Keratinocyte (primary cell): Measurements from ENCODE around the gene MRTO4. TPM values are rescaled to one million over a fixed set of nuclear protein-coding genes. Genes with fewer than 3 reads are reported as not detected.
"Not testable (repeated sequence)": the region's sequence is repeated elsewhere in the genome, so short reads cannot be mapped to it uniquely, and the experiment has no call there.

Experiments used
- DNase-seq: peaks from one replicate; pipeline ENCODE4 v3.0.0-alpha.2; 2011; ENCODE audit warnings: low read depth, missing footprints, low spot score
- FAIRE-seq: peaks from 2 replicates; lab custom pipeline; 2011; peaks lifted over from hg19 to GRCh38; lab: Jason Lieb, UNC
- H2AFZ ChIP-seq: 2 replicates; pipeline ENCODE4 v1.6.0; 2012; ENCODE audit warnings: low read length, control low read depth, inconsistent platforms; ENCODE audit not compliant: control insufficient read depth
- H3K27ac ChIP-seq: 2 replicates; pipeline ENCODE4 v1.5.1; 2011; ENCODE audit warnings: low read length; ENCODE audit not compliant: control insufficient read depth, insufficient read depth
- H3K27me3 ChIP-seq: 3 replicates; pipeline ENCODE4 v1.6.0; 2011; ENCODE audit warnings: low read length; ENCODE audit not compliant: control insufficient read depth, insufficient read depth; ENCODE audit errors: extremely low read depth
- H3K36me3 ChIP-seq, 2 experiments: 2 replicates in 1 of 2; 3 replicates in 1 of 2; pipeline ENCODE4 v1.5.1; 2011; ENCODE audit warnings: low read length in 2 of 2, mild to moderate bottlenecking in 1 of 2; ENCODE audit not compliant: control insufficient read depth in 2 of 2, insufficient read depth in 2 of 2; ENCODE audit errors: extremely low read depth in 1 of 2
- H3K4me1 ChIP-seq: 3 replicates; pipeline ENCODE4 v1.5.1; 2011; ENCODE audit warnings: low read length; ENCODE audit not compliant: control insufficient read depth, insufficient read depth; ENCODE audit errors: extremely low read depth
- H3K4me2 ChIP-seq: 3 replicates; pipeline ENCODE4 v1.6.0; 2011; ENCODE audit warnings: low read depth, low read length; ENCODE audit not compliant: control insufficient read depth, insufficient read depth; ENCODE audit errors: extremely low read depth
- H3K4me3 ChIP-seq, 3 experiments: fragments of 200-600 bp in 1 of 3; sonication (generic) in 1 of 3; 2 replicates in 2 of 3; 3 replicates in 1 of 3; pipeline ENCODE4 v1.5.1; 2011 to 2016; ENCODE audit warnings: low read length in 3 of 3, mild to moderate bottlenecking in 3 of 3, control low read depth in 2 of 3, inconsistent platforms in 1 of 3, low read depth in 1 of 3, mixed read lengths in 1 of 3, mixed run types in 1 of 3, moderate library complexity in 1 of 3; ENCODE audit not compliant: control insufficient read depth in 2 of 3, insufficient read depth in 2 of 3; ENCODE audit errors: extremely low read depth in 1 of 3
- H3K79me2 ChIP-seq: 2 replicates; pipeline ENCODE4 v1.6.0; 2012; ENCODE audit warnings: low read length; ENCODE audit not compliant: control insufficient read depth, insufficient read depth
- H3K9ac ChIP-seq: 3 replicates; pipeline ENCODE4 v1.6.0; 2011; ENCODE audit warnings: low read length; ENCODE audit not compliant: control insufficient read depth, insufficient read depth; ENCODE audit errors: extremely low read depth
- H3K9me1 ChIP-seq: 3 replicates; pipeline ENCODE4 v1.6.0; 2011; ENCODE audit warnings: low read length; ENCODE audit not compliant: control insufficient read depth, insufficient read depth; ENCODE audit errors: extremely low read depth
- H3K9me3 ChIP-seq: 2 replicates; pipeline ENCODE4 v1.5.1; 2012; ENCODE audit warnings: low read depth, low read length; ENCODE audit not compliant: control insufficient read depth
- H4K20me1 ChIP-seq: 3 replicates; pipeline ENCODE4 v1.6.0; 2011; ENCODE audit warnings: low read length; ENCODE audit not compliant: control insufficient read depth, insufficient read depth; ENCODE audit errors: extremely low read depth
- CTCF ChIP-seq, 3 experiments: IDR thresholded peaks in 1 of 3; conservative IDR thresholded peaks in 1 of 3; optimal IDR thresholded peaks in 1 of 3; 2 replicates in 2 of 3; 3 replicates in 1 of 3; pipeline versions ENCODE3 to v1.5.1; 2011; ENCODE audit warnings: low read length in 3 of 3, mild to moderate bottlenecking in 3 of 3, moderate library complexity in 2 of 3, control low read depth in 1 of 3, inconsistent platforms in 1 of 3; ENCODE audit not compliant: insufficient read depth in 2 of 3; ENCODE audit errors: extremely low read depth in 1 of 3
- EZH2 ChIP-seq: IDR thresholded peaks from one replicate; pipeline ENCODE4 v1.6.1; 2012; ENCODE audit warnings: inconsistent platforms, mild to moderate bottlenecking, low read length, moderate library complexity
- dilution Hi-C: fragments of 300-500 bp; cut with MboI; formaldehyde crosslinking; loops from one replicate; pipeline ENCODE4 v1.7.0; 2020; ENCODE audit warnings: low sequenced_read_pairs; ENCODE audit not compliant: extremely low pct_ligation_motif_present
- polyA plus RNA-seq, 5 experiments: library from polyadenylated mRNA; depleted of rRNA in 3 of 5; stranded (reverse) in 3 of 5; stranded (forward) in 1 of 5; unstranded in 1 of 5; fragments of >200 nt; gene quantifications; 1 replicate in 1 of 5; 2 replicates in 3 of 5; 3 replicates in 1 of 5; pipeline versions ENCODE4 v1.2.1 to v1.2.3, GENCODE V29; 2011 to 2012; ENCODE audit warnings: missing spikeins in 2 of 5, low read depth in 1 of 5, low replicate concordance in 1 of 5

MRTO4 gene
- polyA plus RNA-seq, 1 donor (not counting 4 experiments of a cell fraction or from before 2014, with no cell fraction given) = 50.2 TPM

- FAIRE-seq (no peak), DNase-seq (no peak)
- no peaks in the 10 kb centered on the region for H3K9me1 ChIP-seq
- H3K79me2 ChIP-seq = no peaks in the 10 kb centered on the region
- TF ChIP-seq EZH2 (no peak), CTCF (optimal IDR thresholded peaks at IDR 0.05 in 1 of 3, IDR thresholded peaks at IDR 0.05 in 1 of 3, conservative IDR thresholded peaks at IDR 0.05 in 1 of 3; ENCODE audit: extremely low read depth in 1 of 3, insufficient read depth in 2 of 3, low read length in 3 of 3) (no peak)
- no peaks in the 10 kb centered on the region for H4K20me1 ChIP-seq
- no peak overlapping the region for H3K4me2 ChIP-seq
- no peak overlapping the region for H2AFZ ChIP-seq
- H3K36me3 ChIP-seq = no peaks in the 10 kb centered on the region
- no peak overlapping the region for H3K9ac ChIP-seq
- H3K27ac ChIP-seq = no peak overlapping the region
- H3K9me3 ChIP-seq = peaks cover 3% of the 10 kb centered on the region
- peaks cover 10% of the 10 kb centered on the region for H3K27me3 ChIP-seq
- no peak overlapping the region for H3K4me3 ChIP-seq
- H3K4me1 ChIP-seq = no peaks in the 10 kb centered on the region
- dilution Hi-C loops = no loop called here
Measured at GRCh38 chr1:19273106-19273843, 21.7 kb downstream of the MRTO4 start.

GRCh38 chr1:19273844-19274531 lies 22.4 kb downstream of the MRTO4 start:
- H3K4me3 ChIP-seq, H3K9ac ChIP-seq, H3K4me1 ChIP-seq, H3K36me3 ChIP-seq, H2AFZ ChIP-seq, FAIRE-seq, H3K9me3 ChIP-seq, dilution Hi-C loops, H3K27ac ChIP-seq, H4K20me1 ChIP-seq, H3K9me1 ChIP-seq, DNase-seq, H3K79me2 ChIP-seq, H3K27me3 ChIP-seq: not testable (repeated sequence)
- H3K4me2 ChIP-seq = peak overlapping the region; percentile 29
- peak; percentile 30 for TF ChIP-seq EZH2
